Eye (tissue), 1 donor: ENCODE results near the gene SLC38A8.
A peak's percentile ranks its signal among the peaks of the same experiment; 100 is the strongest.

Experiments
- DNase-seq: peaks from one replicate; pipeline ENCODE4 v3.0.0-alpha.2; 2015

Gene SLC38A8

DNA sequence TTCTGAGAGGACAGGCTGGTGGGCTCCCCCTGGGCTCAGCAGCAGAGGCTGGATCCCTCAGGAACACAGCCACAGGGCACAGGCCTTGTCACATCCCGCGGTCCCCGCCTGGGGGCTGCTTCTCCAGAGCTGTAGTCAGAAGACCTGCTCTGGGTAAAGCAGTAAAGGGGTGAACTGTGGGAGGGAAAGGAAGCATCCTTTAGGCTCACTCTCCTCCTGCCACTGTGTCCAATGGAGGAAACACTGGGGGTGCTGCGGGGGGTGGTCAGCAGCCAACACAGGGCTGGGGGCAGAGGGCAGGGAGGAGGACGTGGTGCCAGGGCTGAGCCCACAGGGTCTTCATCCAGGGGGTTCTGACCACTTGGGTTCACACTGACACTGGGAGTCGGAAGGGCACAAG is 5.0 kb upstream of the SLC38A8 start:
- DNase-seq, result no peak

GRCh38 chr16:84047206-84047605 is 4.6 kb upstream of the SLC38A8 start:
- DNase-seq, result no peak

DNA sequence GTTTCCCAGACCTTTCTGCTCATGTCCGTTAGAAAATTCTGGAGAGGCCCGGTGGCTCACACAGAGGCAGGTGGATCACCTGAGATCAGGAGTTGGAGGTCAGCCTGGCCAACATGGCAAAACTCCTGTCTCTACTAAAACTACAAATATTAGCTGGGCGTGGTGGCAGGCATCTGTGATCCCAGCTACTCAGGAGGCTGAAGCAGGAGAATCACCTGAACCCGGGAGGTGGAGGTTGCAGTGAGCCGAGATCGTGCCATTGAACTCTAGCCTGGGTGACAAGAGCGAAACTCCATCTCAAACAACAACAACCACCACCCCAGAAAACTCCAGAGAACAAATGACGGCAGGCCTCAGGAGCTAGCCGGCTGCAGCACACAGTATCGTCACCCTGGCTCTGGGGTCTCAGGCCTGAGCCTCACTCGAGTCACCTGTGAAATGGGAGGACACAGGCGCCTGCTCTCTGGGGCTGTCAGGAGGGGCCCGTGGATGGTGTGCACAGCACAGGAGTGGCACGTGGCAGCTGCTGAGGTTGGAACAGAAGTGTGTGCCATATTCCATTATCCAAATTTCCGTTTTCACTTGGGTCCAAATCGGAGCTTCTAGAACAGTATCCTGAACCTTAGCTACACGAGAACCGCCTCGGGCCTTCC is 3.3 kb upstream of the SLC38A8 start:
- DNase-seq, result no peak

DNA sequence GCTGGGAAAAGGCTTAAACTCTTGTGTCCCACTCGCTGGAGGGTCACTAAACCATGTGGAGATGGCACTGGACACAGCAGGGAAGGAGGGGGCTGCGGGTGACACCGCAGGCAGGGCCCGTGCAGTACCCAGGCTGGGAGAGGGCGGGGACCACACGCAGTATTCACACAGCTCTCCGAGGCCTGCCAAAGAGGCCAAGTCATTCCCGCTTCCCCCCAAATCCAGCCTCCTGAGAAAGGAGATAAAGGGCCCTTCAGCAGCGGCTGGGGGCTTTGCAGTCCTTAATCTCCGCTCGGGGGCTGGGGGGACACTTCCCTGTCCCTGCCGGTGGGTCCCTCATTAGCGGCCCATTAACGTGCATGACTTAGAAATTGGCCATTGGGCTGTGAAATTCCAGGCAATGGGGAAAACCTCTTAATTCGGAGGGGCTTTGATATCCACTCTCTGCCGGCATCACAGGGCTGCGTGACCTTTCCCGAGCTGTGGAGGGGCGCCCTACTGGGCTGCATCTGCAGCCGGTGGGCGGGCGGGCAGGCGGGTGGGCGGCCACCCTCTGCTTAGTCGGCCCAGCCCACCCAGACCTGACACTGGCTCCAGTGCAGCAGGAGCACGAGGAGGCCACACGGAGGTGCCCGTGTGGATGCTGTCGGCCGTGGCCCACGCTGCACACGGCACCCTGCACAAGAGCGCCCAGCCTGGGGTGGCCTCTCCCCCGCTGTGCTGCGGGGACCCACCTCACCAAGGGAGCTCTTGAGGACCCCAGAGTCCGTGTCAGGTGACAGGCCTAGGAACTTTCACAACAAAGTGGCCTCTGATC is 2.6 kb upstream of the SLC38A8 start:
- DNase-seq, result peak; percentile 95

- DNase-seq, result no peak
These were observed 1.5 kb upstream of the SLC38A8 start for GRCh38 chr16:84044118-84044488.

DNA sequence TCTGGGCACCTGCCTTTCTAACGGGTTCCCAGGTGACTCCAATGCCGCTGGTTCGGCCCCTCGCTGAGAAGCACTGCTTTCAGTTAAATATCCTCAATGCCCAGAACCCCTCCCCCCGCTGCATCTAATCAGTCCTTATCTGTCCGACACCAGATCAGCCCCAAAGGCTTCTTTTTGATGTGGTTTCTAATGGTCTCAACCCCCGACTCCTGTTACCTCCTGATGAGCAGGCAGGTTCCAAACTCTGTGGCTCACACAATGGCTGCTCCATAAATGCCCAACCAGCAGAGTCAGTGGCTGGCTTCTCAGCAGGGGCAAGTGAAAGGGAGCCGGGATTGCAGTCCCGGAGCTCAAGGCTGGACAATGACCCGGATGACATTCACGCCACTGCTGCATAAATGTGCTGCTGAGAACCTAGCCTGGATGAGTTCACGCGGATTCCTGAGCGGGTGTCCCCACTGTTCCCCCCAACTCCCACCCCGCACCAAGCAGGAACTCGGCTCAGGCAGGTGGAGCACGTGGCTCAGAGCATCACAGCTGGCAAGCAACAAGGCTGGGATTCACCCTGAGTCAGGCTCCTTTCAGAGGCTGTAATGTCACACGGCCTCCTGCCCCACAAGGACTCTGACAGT is 1.0 kb upstream of the SLC38A8 start:
- DNase-seq, result peak; percentile 60

DNA sequence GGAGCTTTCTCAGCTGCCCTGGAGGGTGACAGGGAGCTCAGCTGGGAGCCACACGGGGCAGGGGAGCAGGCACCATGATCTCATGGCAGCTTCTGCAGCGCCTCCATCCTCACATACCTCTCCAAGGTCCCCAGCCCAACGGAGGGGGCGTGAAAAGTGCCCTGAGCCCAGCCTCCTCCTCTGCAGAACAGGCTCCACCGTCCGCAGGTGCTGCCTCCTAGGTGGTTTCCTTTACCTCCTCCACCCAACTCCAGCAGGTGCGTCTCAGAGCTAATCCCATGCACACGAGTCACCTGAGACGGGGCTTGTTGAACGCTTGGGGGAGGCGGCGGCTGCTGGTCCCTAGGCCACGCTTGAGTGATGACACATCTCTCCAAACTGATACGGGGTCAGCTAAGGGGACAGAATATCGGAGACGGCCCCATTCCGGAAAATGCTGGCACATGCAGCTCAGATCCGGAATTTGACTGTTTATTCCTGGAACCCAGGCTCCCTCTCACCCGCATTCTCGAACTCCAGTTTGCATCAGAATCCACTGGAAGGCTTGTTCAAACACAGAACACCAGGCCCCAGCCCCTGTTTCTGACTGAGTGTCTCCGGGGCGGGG is 387 bp upstream of the SLC38A8 start:
- DNase-seq, result no peak

DNA sequence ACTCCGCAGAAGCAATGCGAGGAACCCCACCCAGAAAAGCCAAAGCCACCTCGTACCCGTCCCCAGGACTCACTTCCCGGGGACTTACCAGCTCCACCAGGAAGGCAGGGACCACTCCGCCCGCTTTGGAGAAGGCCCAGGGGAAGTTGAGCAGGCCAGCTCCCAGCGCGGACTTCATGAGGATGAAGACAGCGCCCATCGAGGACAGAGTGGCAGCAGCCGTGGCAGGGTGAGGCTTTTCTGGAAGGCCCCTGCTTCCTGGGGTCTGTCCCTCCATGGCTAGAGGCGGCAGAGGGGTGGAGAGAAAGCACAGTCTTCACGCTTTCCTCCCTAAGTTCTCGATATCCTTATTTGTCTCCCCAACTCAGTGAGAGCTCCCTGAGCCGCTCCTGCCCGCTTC is 714 bp downstream of the SLC38A8 start:
- no peak for DNase-seq

GRCh38 chr16:84040823-84041820 is 1.5 kb downstream of the SLC38A8 start:
- peak; percentile 62 for DNase-seq

DNA sequence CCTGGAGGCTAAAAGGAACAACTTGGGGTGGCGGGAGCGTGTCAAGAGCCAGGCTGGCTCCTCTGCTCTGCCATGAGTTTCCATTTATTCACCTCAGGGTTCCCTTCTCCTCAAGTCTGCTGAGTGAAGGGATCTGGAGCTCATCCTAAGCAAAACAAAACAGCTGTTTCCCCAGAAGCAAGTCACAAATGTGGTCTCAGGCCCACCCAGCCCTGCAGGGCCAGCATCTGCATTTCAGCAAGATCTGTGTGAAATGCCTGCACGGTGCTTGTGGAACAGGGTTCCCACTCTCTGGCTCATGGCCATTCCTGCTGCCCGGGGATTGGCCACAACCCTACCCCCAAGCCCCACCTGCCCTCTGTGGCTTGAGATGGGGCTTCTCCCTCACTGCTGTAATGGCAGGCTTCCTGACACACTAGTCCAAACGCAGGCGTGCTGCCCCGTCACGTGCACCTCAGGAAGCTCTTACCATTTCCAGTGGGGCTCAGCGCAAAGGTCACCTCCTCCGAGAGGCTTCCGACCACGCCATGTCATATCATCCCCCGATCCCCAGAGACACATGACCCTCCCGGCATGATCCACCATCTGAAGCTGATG is 2.3 kb downstream of the SLC38A8 start:
- no peak for DNase-seq

DNA sequence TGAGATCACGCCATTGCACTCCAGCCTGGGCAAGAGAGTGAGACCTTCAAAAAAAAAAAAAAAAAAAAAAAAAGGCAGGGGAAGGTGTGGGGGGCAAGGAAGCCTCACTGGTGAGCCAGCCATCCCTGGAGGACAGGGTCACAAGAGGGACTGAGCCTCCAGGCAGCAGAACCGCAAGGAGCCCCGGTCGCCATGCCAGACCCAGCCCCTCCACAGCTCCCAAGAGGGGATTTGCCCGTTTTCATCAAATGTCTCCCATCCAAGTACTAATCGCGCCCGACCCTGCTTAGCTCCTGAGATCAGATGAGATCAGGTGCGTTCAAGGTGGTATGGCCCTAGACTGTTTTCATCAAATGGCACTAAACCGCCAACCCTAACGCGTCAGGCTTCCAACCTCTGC is 2.9 kb downstream of the SLC38A8 start:
- DNase-seq, result no peak

GRCh38 chr16:84038469-84038868 is 4.1 kb downstream of the SLC38A8 start:
- DNase-seq, result no peak

GRCh38 chr16:84036982-84037425 is 5.6 kb downstream of the SLC38A8 start:
- DNase-seq, result no peak

GRCh38 chr16:84036131-84036530 is 6.5 kb downstream of the SLC38A8 start:
- DNase-seq, result no peak

DNA sequence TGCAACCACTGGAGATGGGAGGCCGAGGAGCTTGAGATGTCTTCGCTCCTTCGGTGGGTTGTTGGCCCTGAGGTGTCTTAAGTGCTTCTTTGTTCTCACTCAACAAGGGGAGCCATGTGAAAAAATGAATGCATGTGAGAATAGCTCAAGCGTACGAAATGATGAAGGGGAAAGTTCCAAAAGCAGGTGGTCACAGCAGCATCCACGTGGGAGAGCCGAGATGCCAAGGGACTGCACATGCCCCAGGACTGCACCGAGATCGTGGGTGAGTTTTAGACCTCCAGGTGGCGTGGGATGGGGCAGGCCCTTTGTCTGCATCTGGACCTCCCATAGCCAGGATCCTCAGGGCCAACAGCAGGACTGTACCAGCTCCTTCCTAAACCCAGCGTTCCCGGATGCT is 8.1 kb downstream of the SLC38A8 start:
- no peak for DNase-seq

DNA sequence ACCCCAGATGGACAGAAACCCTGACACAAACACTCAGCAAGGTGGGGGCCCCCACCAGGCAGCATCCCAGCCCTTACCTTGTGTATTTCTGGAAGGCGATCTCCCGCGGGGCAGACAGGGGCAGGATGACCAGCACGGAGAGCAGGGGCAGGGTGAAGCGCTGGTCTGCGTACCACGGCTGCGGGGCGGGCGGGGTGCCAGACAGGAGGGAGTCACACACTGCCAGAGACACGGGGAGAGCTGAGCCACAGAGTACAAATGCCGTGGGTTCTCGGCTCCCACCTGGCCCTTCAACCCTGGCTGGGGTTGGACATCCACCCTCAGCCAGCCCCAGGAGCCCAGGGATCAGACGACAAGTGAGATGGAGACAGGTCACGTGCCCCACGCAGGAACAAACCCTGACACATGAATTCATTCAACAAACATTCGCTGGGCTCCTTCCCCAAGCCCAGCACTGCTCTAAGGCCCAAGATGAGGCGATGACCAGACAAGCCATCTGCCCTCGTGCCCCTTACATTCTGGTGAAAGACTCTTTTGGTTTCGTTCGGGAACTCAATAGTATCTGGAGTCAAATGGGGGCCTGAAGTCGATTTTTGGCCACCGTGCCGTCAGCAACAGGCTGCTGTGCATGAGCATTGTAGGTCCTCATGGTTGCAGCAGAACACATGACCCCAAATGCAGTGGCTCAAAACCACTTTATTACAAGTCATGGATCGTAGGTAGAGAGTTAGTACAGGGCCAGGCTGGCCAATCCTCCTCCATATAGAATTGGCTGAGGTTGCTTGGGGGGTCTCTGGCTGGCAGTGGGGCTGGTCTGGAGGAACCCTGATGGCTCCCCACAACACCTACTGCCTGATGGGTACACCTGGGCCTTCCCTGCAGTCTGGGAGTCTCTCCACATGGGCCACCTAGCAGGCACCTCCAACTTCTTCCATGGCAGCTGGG is 9.1 kb downstream of the SLC38A8 start:
- DNase-seq, result no peak

- peak; percentile 73 for DNase-seq
These were observed 10.0 kb downstream of the SLC38A8 start for GRCh38 chr16:84032458-84033178.

DNA sequence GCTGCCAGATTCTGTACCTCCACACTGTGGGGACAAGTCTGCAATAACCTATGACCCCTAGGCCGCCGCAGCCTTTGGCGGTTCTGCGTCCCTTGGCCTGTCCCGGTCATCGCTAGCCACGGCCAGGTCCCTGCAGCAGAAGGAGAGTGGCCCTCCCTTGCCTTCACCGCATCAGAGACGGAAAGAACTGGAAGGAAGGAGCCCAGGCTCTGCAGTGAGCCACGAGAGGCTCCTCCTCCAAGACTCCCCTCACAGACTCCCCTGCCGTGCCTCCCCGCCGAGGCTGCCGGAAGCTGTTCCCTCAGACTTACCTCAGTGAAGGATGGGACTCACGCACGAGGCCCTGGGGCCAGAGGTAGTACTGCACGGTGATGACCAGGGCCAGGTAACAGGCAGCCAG is 11.0 kb downstream of the SLC38A8 start:
- no peak for DNase-seq

DNA sequence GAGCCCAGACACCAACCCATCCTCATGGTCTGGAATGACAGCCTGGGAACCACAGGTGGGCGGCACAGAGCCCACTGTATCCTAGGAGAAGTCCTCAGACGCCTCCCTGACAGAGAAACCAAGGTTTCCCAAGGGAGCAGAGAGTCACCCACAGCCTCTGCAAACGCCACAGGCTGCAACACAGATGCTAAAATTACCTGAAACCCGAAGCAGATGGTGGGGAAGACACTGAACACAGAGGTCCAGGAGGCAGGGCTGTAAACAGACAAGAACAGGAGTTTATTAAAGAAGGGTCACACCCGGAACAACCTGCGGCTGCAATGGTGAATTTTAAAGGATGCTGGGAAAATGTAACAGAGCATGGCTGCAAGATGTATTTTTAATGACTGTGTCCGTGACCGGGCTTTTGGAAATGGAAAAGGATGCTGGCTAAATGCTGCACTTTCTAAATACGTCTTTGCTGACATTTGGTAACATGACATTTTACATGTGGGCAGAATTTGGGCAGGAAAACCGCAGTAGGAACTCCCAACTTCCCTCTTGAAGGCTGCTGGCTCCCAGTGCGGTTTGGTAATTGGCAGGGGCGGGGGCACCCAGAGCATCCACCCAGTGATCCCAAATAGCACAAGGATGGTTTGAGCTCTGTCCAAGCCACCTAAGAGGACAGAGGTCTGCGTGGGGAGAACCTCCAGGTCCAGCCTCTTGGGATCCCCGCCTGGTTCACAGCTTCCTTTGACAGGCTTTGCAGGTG is 13.1 kb downstream of the SLC38A8 start:
- no peak for DNase-seq
